A673 (cell line): ENCODE results near the gene OXT. TPM values are rescaled to one million over a fixed set of nuclear protein-coding genes. Genes with fewer than 3 reads are reported as not detected.
A peak's percentile ranks its signal among the peaks of the same experiment; 100 is the strongest.

Experiments used
- BruUV-seq: library from RNA; stranded (reverse); fragments of 400-500 nt; replicated peaks from 2 replicates; lab custom pipeline; 2021; lab: Mats Ljungman, UMichigan
- CTCF ChIA-PET: fragments of 300-600 bp; sonication (Branson Sonifier 250); formaldehyde crosslinking; loops from one replicate; lab custom pipeline; 2022; ENCODE audit warnings: antibody characterized with exemption; lab: Charles Lee
- POLR2A ChIA-PET: fragments of 300-600 bp; sonication (Branson Sonifier 250); formaldehyde crosslinking; loops from one replicate; lab custom pipeline; 2022; ENCODE audit warnings: antibody characterized with exemption; ENCODE audit not compliant: low non-redundant PET; lab: Charles Lee
- DNase-seq: peaks from one replicate; pipeline ENCODE4 v3.0.0-alpha.2; 2015; ENCODE audit warnings: low spot score
- H3K27ac ChIP-seq: fragments of 200-600 bp; sonication (generic); 2 replicates; pipeline ENCODE4 v1.5.1; 2016; ENCODE audit warnings: mixed run types, low read depth, mild to moderate bottlenecking, mixed read lengths, antibody characterized with exemption, low read length; ENCODE audit not compliant: poor library complexity, severe bottlenecking
- H3K27me3 ChIP-seq: fragments of 200-600 bp; sonication (generic); replicated peaks from 2 replicates; pipeline ENCODE4 v1.6.1; 2017; ENCODE audit warnings: mixed run types, low read depth, mild to moderate bottlenecking, mixed read lengths, antibody characterized with exemption, low read length; ENCODE audit not compliant: insufficient read depth, poor library complexity
- H3K36me3 ChIP-seq: fragments of 200-600 bp; sonication (generic); 2 replicates; pipeline ENCODE4 v1.6.1; 2016; ENCODE audit warnings: mixed run types, mild to moderate bottlenecking, mixed read lengths, antibody characterized with exemption, low read length; ENCODE audit not compliant: insufficient read depth, poor library complexity, severe bottlenecking
- H3K4me1 ChIP-seq: fragments of 200-600 bp; sonication (generic); 2 replicates; pipeline ENCODE4 v1.6.1; 2017; ENCODE audit warnings: mixed run types, mild to moderate bottlenecking, mixed read lengths, antibody characterized with exemption, low read length; ENCODE audit not compliant: insufficient read depth, poor library complexity, severe bottlenecking
- H3K4me3 ChIP-seq: fragments of 200-600 bp; sonication (generic); 2 replicates; pipeline ENCODE4 v1.5.1; 2016; ENCODE audit warnings: low read depth, mixed run types, mild to moderate bottlenecking, mixed read lengths, low read length; ENCODE audit not compliant: poor library complexity, severe bottlenecking
- H3K9me3 ChIP-seq: fragments of 200-600 bp; sonication (generic); 2 replicates; pipeline ENCODE4 v1.6.1; 2016; ENCODE audit warnings: mixed run types, low read depth, mild to moderate bottlenecking, mixed read lengths, antibody characterized with exemption, low read length; ENCODE audit not compliant: poor library complexity, severe bottlenecking
- CTCF ChIP-seq: fragments of 300-800, 200-600 bp; sonication (generic); conservative IDR thresholded peaks from 2 replicates; pipeline ENCODE4 v1.5.1; 2017; ENCODE audit warnings: low read depth, mild to moderate bottlenecking, antibody characterized with exemption, low read length, moderate library complexity, mixed read lengths
- EZH2 ChIP-seq: fragments of 200-600 bp; sonication (generic); IDR thresholded peaks from 2 replicates; pipeline ENCODE4 v1.6.1; 2017; ENCODE audit warnings: borderline replicate concordance, low read depth, mild to moderate bottlenecking, mixed read lengths, antibody characterized with exemption, low read length; ENCODE audit not compliant: poor library complexity, severe bottlenecking
- intact Hi-C: fragments of 100-400 bp; cut with micrococcal nuclease; formaldehyde crosslinking; loops from one replicate; pipeline ENCODE4 v1.10.0; 2022; ENCODE audit not compliant: unreplicated experiment
- total RNA-seq: library from RNA; stranded (reverse); gene quantifications from 2 replicates; pipeline ENCODE4 v1.2.3, GENCODE V29; 2021

OXT gene
- total RNA-seq, 1 experiment from 2014 or later = not detected

- no peak for TF ChIP-seq EZH2
- TF ChIP-seq CTCF = no peak
- DNase-seq = peak; percentile 91
- Histone ChIP-seq H3K4me3 (peak within 1 kb of the TSS; percentile 98), H3K4me1 (peaks cover 2% of the 10 kb centered on the region), H3K9me3 (no peaks in the 10 kb centered on the region), H3K36me3 (peaks cover 28% of the 10 kb centered on the region), H3K27me3 (no peaks in the 10 kb centered on the region), H3K27ac (peak within 1 kb of the TSS; percentile 87)
- intact Hi-C loops = no loop called here
- no TSS peak for BruUV-seq
- ChIA-PET CTCF (interaction anchor here (1.0 kb wide), 1 partner anchor 8 kb away, joined by 7 read pairs; no protein-coding TSS in a partner anchor), POLR2A (interaction anchor here (0.6 kb wide), 1 partner anchor 155 kb away, joined by 3 read pairs; no protein-coding TSS in a partner anchor)
Observed at GRCh38 chr20:3045816-3046676, 25.4 kb upstream of the OXT start, which contains the start of gene MRPS26. TSS of gene MRPS26 (plus strand) at chr20:3046052. CDS start at chr20:3046069, 17 bp downstream.

GRCh38 chr20:3046677-3047462 lies 24.6 kb upstream of the OXT start:
- Histone ChIP-seq H3K4me3 (peak overlapping the region; percentile 98), H3K36me3 (peaks cover 28% of the 10 kb centered on the region), H3K27me3 (no peaks in the 10 kb centered on the region), H3K9me3 (no peaks in the 10 kb centered on the region), H3K4me1 (peaks cover 2% of the 10 kb centered on the region), H3K27ac (peak overlapping the region; percentile 87)
- BruUV-seq = no TSS peak
- intact Hi-C loops = no loop called here
- TF ChIP-seq EZH2 = no peak
- 0 out of 2 replicates have a peak, but pooled peaks have one; percentile 7 for TF ChIP-seq CTCF
- CTCF ChIA-PET = no interaction called here
- no peak for DNase-seq
- POLR2A ChIA-PET = no interaction called here
